IPS-18a (cell line): ENCODE data around the gene SPON2.

Experiments
- H3K27ac ChIP-seq: one replicate; pipeline ENCODE4 v1.5.1; 2013; ENCODE audit warnings: low read length
- H3K27me3 ChIP-seq: one replicate; pipeline ENCODE4 v1.6.1; 2013; ENCODE audit warnings: mild to moderate bottlenecking, low read length; ENCODE audit not compliant: control insufficient read depth, insufficient read depth
- H3K36me3 ChIP-seq: one replicate; pipeline ENCODE4 v1.6.1; 2013; ENCODE audit warnings: low read depth, low read length; ENCODE audit not compliant: control insufficient read depth
- H3K4me1 ChIP-seq: one replicate; pipeline ENCODE4 v1.6.1; 2013; ENCODE audit warnings: low read depth, low read length; ENCODE audit not compliant: control insufficient read depth
- H3K4me3 ChIP-seq: one replicate; pipeline ENCODE4 v1.5.1; 2013; ENCODE audit warnings: low read length
- H3K9ac ChIP-seq: one replicate; pipeline ENCODE4 v1.6.1; 2013; ENCODE audit warnings: mild to moderate bottlenecking, low read length, moderate library complexity
- H3K9me3 ChIP-seq: one replicate; pipeline ENCODE4 v1.6.1; 2013; ENCODE audit warnings: low read depth, low read length; ENCODE audit not compliant: control insufficient read depth

SPON2 gene

GRCh38 chr4:1213336-1213995, 41.1 kb upstream of the SPON2 start:
- H3K9ac ChIP-seq: no peak overlapping the region
- H3K36me3 ChIP-seq: peaks cover 17% of the 10 kb centered on the region
- no peaks in the 10 kb centered on the region for H3K4me1 ChIP-seq
- no peaks in the 10 kb centered on the region for H3K9me3 ChIP-seq
- H3K27me3 ChIP-seq: no peaks in the 10 kb centered on the region
- H3K27ac ChIP-seq: no peak overlapping the region
- no peak overlapping the region for H3K4me3 ChIP-seq

GRCh38 chr4:1212546-1213335, 40.4 kb upstream of the SPON2 start:
- H3K9me3 ChIP-seq: no peaks in the 10 kb centered on the region
- H3K27ac ChIP-seq: no peak overlapping the region
- no peak overlapping the region for H3K4me3 ChIP-seq
- no peaks in the 10 kb centered on the region for H3K4me1 ChIP-seq
- H3K27me3 ChIP-seq: no peaks in the 10 kb centered on the region
- H3K9ac ChIP-seq: no peak overlapping the region
- peaks cover 17% of the 10 kb centered on the region for H3K36me3 ChIP-seq

GRCh38 chr4:1211891-1212545, 39.6 kb upstream of the SPON2 start:
- Histone ChIP-seq H3K9ac (no peak overlapping the region), H3K27me3 (no peaks in the 10 kb centered on the region), H3K9me3 (no peaks in the 10 kb centered on the region), H3K36me3 (peaks cover 17% of the 10 kb centered on the region), H3K4me1 (no peaks in the 10 kb centered on the region), H3K27ac (no peak overlapping the region), H3K4me3 (no peak overlapping the region)

GRCh38 chr4:1211371-1211770, 39.0 kb upstream of the SPON2 start:
- Histone ChIP-seq H3K27me3 (no peaks in the 10 kb centered on the region), H3K27ac (no peak overlapping the region), H3K9me3 (no peaks in the 10 kb centered on the region), H3K4me1 (no peaks in the 10 kb centered on the region), H3K36me3 (peaks cover 17% of the 10 kb centered on the region), H3K4me3 (no peak overlapping the region), H3K9ac (no peak overlapping the region)

- H3K27ac ChIP-seq: no peak overlapping the region
- no peaks in the 10 kb centered on the region for H3K4me1 ChIP-seq
- no peaks in the 10 kb centered on the region for H3K9me3 ChIP-seq
- H3K4me3 ChIP-seq: no peak overlapping the region
- no peak overlapping the region for H3K9ac ChIP-seq
- peaks cover 17% of the 10 kb centered on the region for H3K36me3 ChIP-seq
- H3K27me3 ChIP-seq: no peaks in the 10 kb centered on the region
Observed at GRCh38 chr4:1210971-1211370, 38.6 kb upstream of the SPON2 start.

- Histone ChIP-seq H3K36me3 (peaks cover 12% of the 10 kb centered on the region), H3K27me3 (no peaks in the 10 kb centered on the region), H3K9ac (no peak overlapping the region)
Observed at GRCh38 chr4:1210241-1210841, 38.0 kb upstream of the SPON2 start.

GRCh38 chr4:1209821-1210220, 37.4 kb upstream of the SPON2 start:
- no peaks in the 10 kb centered on the region for H3K9me3 ChIP-seq
- no peak overlapping the region for H3K9ac ChIP-seq
- H3K27ac ChIP-seq: no peak overlapping the region
- no peak overlapping the region for H3K4me3 ChIP-seq
- H3K4me1 ChIP-seq: no peaks in the 10 kb centered on the region
- no peaks in the 10 kb centered on the region for H3K27me3 ChIP-seq
- peaks cover 8% of the 10 kb centered on the region for H3K36me3 ChIP-seq

More at GRCh38 chr4:1210241-1210841, 38.0 kb upstream of the SPON2 start:
- Histone ChIP-seq H3K4me1 (no peaks in the 10 kb centered on the region), H3K4me3 (no peak overlapping the region), H3K9me3 (no peaks in the 10 kb centered on the region), H3K27ac (no peak overlapping the region)

- H3K9ac ChIP-seq: no peak overlapping the region
- H3K9me3 ChIP-seq: no peaks in the 10 kb centered on the region
- no peak overlapping the region for H3K27ac ChIP-seq
- H3K27me3 ChIP-seq: no peaks in the 10 kb centered on the region
- H3K4me1 ChIP-seq: no peaks in the 10 kb centered on the region
- H3K36me3 ChIP-seq: peaks cover 8% of the 10 kb centered on the region
- H3K4me3 ChIP-seq: no peak overlapping the region
Observed at GRCh38 chr4:1208970-1209704, 36.8 kb upstream of the SPON2 start.

GRCh38 chr4:1208266-1208961, 36.0 kb upstream of the SPON2 start:
- no peak overlapping the region for H3K4me3 ChIP-seq
- H3K4me1 ChIP-seq: no peaks in the 10 kb centered on the region
- no peaks in the 10 kb centered on the region for H3K27me3 ChIP-seq
- no peak overlapping the region for H3K9ac ChIP-seq
- H3K27ac ChIP-seq: no peak overlapping the region
- peaks cover 5% of the 10 kb centered on the region for H3K36me3 ChIP-seq
- H3K9me3 ChIP-seq: no peaks in the 10 kb centered on the region

GRCh38 chr4:1207603-1208265, 35.4 kb upstream of the SPON2 start:
- peaks cover 5% of the 10 kb centered on the region for H3K36me3 ChIP-seq
- no peak overlapping the region for H3K27ac ChIP-seq
- H3K9me3 ChIP-seq: no peaks in the 10 kb centered on the region
- no peak overlapping the region for H3K9ac ChIP-seq
- H3K4me3 ChIP-seq: no peak overlapping the region
- H3K4me1 ChIP-seq: no peaks in the 10 kb centered on the region
- no peaks in the 10 kb centered on the region for H3K27me3 ChIP-seq
